Heart left ventricle (tissue), 13 donors: ENCODE data around the gene STK11.

Experiments
- CTCF ChIP-seq, 12 donors: fragments of 200-600 bp; sonication (generic) in 4 of 12; IDR thresholded peaks; one replicate each; pipeline versions ENCODE4 v1.5.0 to v1.8.0; 2018 to 2022; ENCODE audit warnings: antibody characterized with exemption in 12 of 12, mild to moderate bottlenecking in 5 of 12
- POLR2A ChIP-seq, 2 donors: fragments of 450-650 bp; IDR thresholded peaks; one replicate each; pipeline ENCODE4 v1.6.1; 2017; ENCODE audit warnings: antibody characterized with exemption in 2 of 2, mild to moderate bottlenecking in 2 of 2, moderate library complexity in 2 of 2
- donor health status: ischemic (EF 13 %, LVEDD 7.1; RV severe dilation, severe dysfunction).
- donor health status: DM: no; HTN: yes; CAD: no.
- donor health status: DM: no; HTN: no; CAD: no.
- donor health status: ischemic (EF 25% LVEDD 6.9; RV normal size, moderate dysfunction).
- donor health status: ischemic (EF 25% LVEDD 5.7; RV mildly dilated, moderate dysfunction).
- donor health status: ischemic (EF 35%, LVEDD 5.7; RV mildly dilated, moderate dysfunction).
- donor health status: nonischemic (EF 11% LVEDD 7.7; RV severe dilation, severe dysfunction).
- donor health status: DM: yes; HTN: yes; CAD: no.
- donor health status: PGD.
- donor health status: ischemic (EF 29% LVEDD 5.4; RV normal size, mild dysfunction).
- donor health status: nonischemic (EF 23%, LVEDD 6.1; RV moderate dilation, normal function).

- peak; percentile 78 to 98 (median 94) for TF ChIP-seq CTCF (IDR thresholded peaks at IDR 0.05)
- TF ChIP-seq POLR2A (IDR thresholded peaks at IDR 0.05), result peak in 1 of 2 donors; percentile 55
Measured at GRCh38 chr19:1239796-1240737, 34.5 kb downstream of the STK11 start.
